HCT116 (cell line): Measurements from ENCODE around the gene FRMPD1.

Experiments
- CTCF ChIP-seq, 3 experiments: fragments of 200-600 bp in 1 of 3; sonication (generic) in 1 of 3; IDR thresholded peaks in 2 of 3; conservative IDR thresholded peaks in 1 of 3; 2 replicates each; pipeline ENCODE4 v1.5.1; 2012 to 2017; ENCODE audit warnings: low read depth in 2 of 3, low read length in 2 of 3, antibody characterized with exemption in 1 of 3, borderline replicate concordance in 1 of 3, control low read depth in 1 of 3, mild to moderate bottlenecking in 1 of 3, mixed read lengths in 1 of 3, mixed run types in 1 of 3, moderate library complexity in 1 of 3; ENCODE audit not compliant: insufficient read depth in 1 of 3
- MAX ChIP-seq: IDR thresholded peaks from 2 replicates; pipeline ENCODE4 v1.6.1; 2012
- POLR2A ChIP-seq: IDR thresholded peaks from 2 replicates; pipeline ENCODE4 v1.7.0; 2011; ENCODE audit warnings: borderline replicate concordance; ENCODE audit not compliant: insufficient read depth, insufficient read length; ENCODE audit errors: extremely low read depth

DNA sequence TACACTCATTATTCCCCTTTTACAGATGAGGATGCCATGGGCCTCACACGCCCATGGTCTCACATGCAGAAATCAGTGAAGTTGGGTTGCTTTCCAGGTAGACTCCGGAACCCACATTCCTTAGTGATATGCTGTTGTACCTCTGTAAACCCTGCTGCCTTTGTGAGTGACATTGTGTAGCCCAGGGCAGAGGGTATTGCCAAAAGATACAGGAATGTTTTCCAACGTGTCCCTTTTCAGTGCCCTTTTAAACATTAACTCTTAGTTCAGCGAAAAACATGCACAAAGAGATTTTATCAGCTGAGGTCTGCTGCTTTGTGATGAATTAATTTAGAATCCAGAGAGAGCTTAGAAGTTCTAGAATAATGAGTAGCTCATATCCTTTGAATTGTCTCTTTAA is 64.5 kb downstream of the FRMPD1 start:
- TF ChIP-seq CTCF (IDR thresholded peaks at IDR 0.05 in 2 of 3, conservative IDR thresholded peaks at IDR 0.05 in 1 of 3; ENCODE audit: borderline replicate concordance in 1 of 3, insufficient read depth in 1 of 3, low read depth in 2 of 3, low read length in 2 of 3) (no peak), POLR2A (no peak), MAX (no peak)
